Measurements from ENCODE around the gene ITIH5.

GRCh38 chr10:7515439-7515838 is 151.3 kb downstream of the ITIH5 start:
- TF ChIP-seq, protein P1, sequence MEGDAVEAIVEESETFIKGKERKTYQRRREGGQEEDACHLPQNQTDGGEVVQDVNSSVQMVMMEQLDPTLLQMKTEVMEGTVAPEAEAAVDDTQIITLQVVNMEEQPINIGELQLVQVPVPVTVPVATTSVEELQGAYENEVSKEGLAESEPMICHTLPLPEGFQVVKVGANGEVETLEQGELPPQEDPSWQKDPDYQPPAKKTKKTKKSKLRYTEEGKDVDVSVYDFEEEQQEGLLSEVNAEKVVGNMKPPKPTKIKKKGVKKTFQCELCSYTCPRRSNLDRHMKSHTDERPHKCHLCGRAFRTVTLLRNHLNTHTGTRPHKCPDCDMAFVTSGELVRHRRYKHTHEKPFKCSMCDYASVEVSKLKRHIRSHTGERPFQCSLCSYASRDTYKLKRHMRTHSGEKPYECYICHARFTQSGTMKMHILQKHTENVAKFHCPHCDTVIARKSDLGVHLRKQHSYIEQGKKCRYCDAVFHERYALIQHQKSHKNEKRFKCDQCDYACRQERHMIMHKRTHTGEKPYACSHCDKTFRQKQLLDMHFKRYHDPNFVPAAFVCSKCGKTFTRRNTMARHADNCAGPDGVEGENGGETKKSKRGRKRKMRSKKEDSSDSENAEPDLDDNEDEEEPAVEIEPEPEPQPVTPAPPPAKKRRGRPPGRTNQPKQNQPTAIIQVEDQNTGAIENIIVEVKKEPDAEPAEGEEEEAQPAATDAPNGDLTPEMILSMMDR (conservative IDR thresholded peaks at IDR 0.05; ENCODE audit: low read length) = no peak
- no peak for TF ChIP-seq EZH2phosphoT487 (IDR thresholded peaks at IDR 0.05; ENCODE audit: borderline replicate concordance)
